OCI-LY3 (cell line): ENCODE measurements around the gene SMYD3.

Experiments
- H2AFZ ChIP-seq: fragments of 200-600, 300-600 bp; shearing (Covaris generic); 2 replicates; pipeline ENCODE4 v1.6.0; 2014; ENCODE audit warnings: antibody characterized with exemption, low read depth, low read length
- H3K27ac ChIP-seq: fragments of 200-600, 300-600 bp; sonication (generic); 2 replicates; pipeline ENCODE4 v1.5.1; 2014; ENCODE audit warnings: mild to moderate bottlenecking, low read length, moderate library complexity, mixed read lengths
- H3K27me3 ChIP-seq: fragments of 200-600, 300-600 bp; sonication (generic); 2 replicates; pipeline ENCODE4 v1.6.1; 2014; ENCODE audit warnings: low read depth, low read length, mixed read lengths
- H3K36me3 ChIP-seq: fragments of 200-600, 300-600 bp; sonication (generic); replicated peaks from 2 replicates; pipeline ENCODE3; 2014; ENCODE audit warnings: low read depth, low read length, mixed read lengths
- H3K4me1 ChIP-seq: fragments of 300-600, 200-600 bp; sonication (generic); 2 replicates; pipeline ENCODE4 v1.6.1; 2014; ENCODE audit warnings: low read length, mixed read lengths
- H3K4me2 ChIP-seq: fragments of 200-600, 300-600 bp; sonication (generic); 2 replicates; pipeline ENCODE4 v1.6.1; 2014; ENCODE audit warnings: low read length, mixed read lengths
- H3K4me3 ChIP-seq: fragments of 300-600, 200-600 bp; sonication (generic); 2 replicates; pipeline ENCODE4 v1.5.1; 2014; ENCODE audit warnings: antibody characterized with exemption, mild to moderate bottlenecking, low read length, moderate library complexity
- H3K79me2 ChIP-seq: fragments of 300-600, 200-600 bp; shearing (Covaris generic); 2 replicates; pipeline ENCODE4 v1.6.1; 2014; ENCODE audit warnings: mild to moderate bottlenecking, low read length, mixed read lengths
- H3K9ac ChIP-seq: fragments of 300-600, 200-600 bp; shearing (Covaris generic); 2 replicates; pipeline ENCODE4 v1.6.0; 2014; ENCODE audit warnings: mild to moderate bottlenecking, low read length, moderate library complexity
- H3K9me3 ChIP-seq: fragments of 200-600, 300-600 bp; shearing (Covaris generic); 2 replicates; pipeline ENCODE4 v1.6.1; 2014; ENCODE audit warnings: low read length, mixed read lengths; ENCODE audit not compliant: insufficient read depth
- H4K20me1 ChIP-seq: fragments of 200-600, 300-600 bp; sonication (generic); 2 replicates; pipeline ENCODE4 v1.6.1; 2016; ENCODE audit warnings: low read length, mixed read lengths; ENCODE audit not compliant: insufficient read depth
- EZH2phosphoT487 ChIP-seq: fragments of 200-600 bp; shearing (Covaris generic); IDR thresholded peaks from 2 replicates; pipeline ENCODE4 v1.6.1; 2018; ENCODE audit warnings: antibody characterized with exemption, mixed run types, low read depth
- TF ChIP-seq, protein P1 (sequence below): fragments of 200-600, 300-600 bp; sonication (generic); IDR thresholded peaks from 2 replicates; pipeline ENCODE4 v1.5.1; 2014; ENCODE audit warnings: antibody characterized with exemption, low read length, low read depth

Gene SMYD3

DNA sequence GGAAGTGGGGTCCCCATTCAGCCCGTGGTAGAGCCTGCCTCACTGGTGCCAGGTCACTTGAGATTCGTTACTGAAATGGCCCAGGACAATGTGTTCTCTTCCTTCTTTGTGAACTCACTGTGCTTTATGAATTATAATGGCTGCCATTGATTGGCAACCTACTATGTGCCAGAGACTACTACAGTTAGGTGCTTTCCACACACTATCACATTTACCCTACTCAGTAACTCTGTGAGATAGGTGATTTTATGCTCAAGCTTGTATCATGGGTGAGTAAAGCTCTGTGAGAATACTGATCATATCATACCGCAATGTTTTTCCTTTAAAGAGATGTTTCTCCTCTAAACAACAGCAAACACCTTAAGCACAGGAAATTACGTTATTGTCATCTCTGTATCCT, 225.9 kb downstream of the SMYD3 start:
- no peak overlapping the region for H3K27ac ChIP-seq
- no peaks in the 10 kb centered on the region for H3K36me3 ChIP-seq
- H3K27me3 ChIP-seq, result no peaks in the 10 kb centered on the region
- no peaks in the 10 kb centered on the region for H3K9me3 ChIP-seq
- H2AFZ ChIP-seq, result no peak overlapping the region
- no peak overlapping the region for H3K9ac ChIP-seq
- TF ChIP-seq, protein P1, sequence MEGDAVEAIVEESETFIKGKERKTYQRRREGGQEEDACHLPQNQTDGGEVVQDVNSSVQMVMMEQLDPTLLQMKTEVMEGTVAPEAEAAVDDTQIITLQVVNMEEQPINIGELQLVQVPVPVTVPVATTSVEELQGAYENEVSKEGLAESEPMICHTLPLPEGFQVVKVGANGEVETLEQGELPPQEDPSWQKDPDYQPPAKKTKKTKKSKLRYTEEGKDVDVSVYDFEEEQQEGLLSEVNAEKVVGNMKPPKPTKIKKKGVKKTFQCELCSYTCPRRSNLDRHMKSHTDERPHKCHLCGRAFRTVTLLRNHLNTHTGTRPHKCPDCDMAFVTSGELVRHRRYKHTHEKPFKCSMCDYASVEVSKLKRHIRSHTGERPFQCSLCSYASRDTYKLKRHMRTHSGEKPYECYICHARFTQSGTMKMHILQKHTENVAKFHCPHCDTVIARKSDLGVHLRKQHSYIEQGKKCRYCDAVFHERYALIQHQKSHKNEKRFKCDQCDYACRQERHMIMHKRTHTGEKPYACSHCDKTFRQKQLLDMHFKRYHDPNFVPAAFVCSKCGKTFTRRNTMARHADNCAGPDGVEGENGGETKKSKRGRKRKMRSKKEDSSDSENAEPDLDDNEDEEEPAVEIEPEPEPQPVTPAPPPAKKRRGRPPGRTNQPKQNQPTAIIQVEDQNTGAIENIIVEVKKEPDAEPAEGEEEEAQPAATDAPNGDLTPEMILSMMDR, result no peak
- no peak for TF ChIP-seq EZH2phosphoT487
- no peak overlapping the region for H3K4me3 ChIP-seq
- H3K4me1 ChIP-seq, result peaks cover 28% of the 10 kb centered on the region
- H3K79me2 ChIP-seq, result no peaks in the 10 kb centered on the region
- H4K20me1 ChIP-seq, result no peaks in the 10 kb centered on the region
- H3K4me2 ChIP-seq, result no peak overlapping the region

GRCh38 chr1:246280551-246280950, 226.5 kb downstream of the SMYD3 start:
- H3K4me1 ChIP-seq, result peaks cover 28% of the 10 kb centered on the region
- no peak overlapping the region for H3K27ac ChIP-seq
- no peak overlapping the region for H3K4me2 ChIP-seq
- no peaks in the 10 kb centered on the region for H3K27me3 ChIP-seq
- no peak overlapping the region for H3K4me3 ChIP-seq
- H3K9ac ChIP-seq, result no peak overlapping the region
- TF ChIP-seq, protein P1, result peak; percentile 65
- no peak for TF ChIP-seq EZH2phosphoT487
- no peaks in the 10 kb centered on the region for H3K9me3 ChIP-seq
- no peak overlapping the region for H2AFZ ChIP-seq
- H3K79me2 ChIP-seq, result no peaks in the 10 kb centered on the region
- H4K20me1 ChIP-seq, result no peaks in the 10 kb centered on the region
- no peaks in the 10 kb centered on the region for H3K36me3 ChIP-seq

- H3K27ac ChIP-seq, result no peak overlapping the region
- no peak overlapping the region for H3K9ac ChIP-seq
- H2AFZ ChIP-seq, result no peak overlapping the region
- H3K27me3 ChIP-seq, result no peaks in the 10 kb centered on the region
- H3K4me2 ChIP-seq, result no peak overlapping the region
- peaks cover 28% of the 10 kb centered on the region for H3K4me1 ChIP-seq
- TF ChIP-seq, protein P1, result no peak
- TF ChIP-seq EZH2phosphoT487, result no peak
- H3K9me3 ChIP-seq, result no peaks in the 10 kb centered on the region
- H3K79me2 ChIP-seq, result no peaks in the 10 kb centered on the region
- H3K4me3 ChIP-seq, result no peak overlapping the region
- no peaks in the 10 kb centered on the region for H4K20me1 ChIP-seq
- no peaks in the 10 kb centered on the region for H3K36me3 ChIP-seq
These were observed 227.7 kb downstream of the SMYD3 start for GRCh38 chr1:246279402-246279801.

- Histone ChIP-seq H3K27ac (no peak overlapping the region), H3K4me3 (no peak overlapping the region), H2AFZ (no peak overlapping the region), H3K27me3 (no peaks in the 10 kb centered on the region), H3K4me1 (peaks cover 22% of the 10 kb centered on the region), H4K20me1 (no peaks in the 10 kb centered on the region), H3K4me2 (peak overlapping the region; percentile 18; the same call in 1 of the 2 replicates), H3K79me2 (no peaks in the 10 kb centered on the region), H3K9ac (no peak overlapping the region), H3K9me3 (no peaks in the 10 kb centered on the region), H3K36me3 (no peaks in the 10 kb centered on the region)
- TF ChIP-seq, protein P1, result no peak
- no peak for TF ChIP-seq EZH2phosphoT487
These were observed 228.7 kb downstream of the SMYD3 start for GRCh38 chr1:246278371-246278770.
